Effector memory CD4-positive, alpha-beta T cell (primary cell): ENCODE data around the gene SLC2A1.
A peak's percentile ranks its signal among the peaks of the same experiment; 100 is the strongest.
"Not testable (repeated sequence)": the region's sequence is repeated elsewhere in the genome, so short reads cannot be mapped to it uniquely, and the experiment has no call there.

Source experiments
- DNase-seq, 3 donors: peaks; one replicate each; pipeline ENCODE4 v3.0.0-alpha.2; 2020
- H3K27ac ChIP-seq: 2 replicates; pipeline ENCODE4 v1.7.0; 2013; ENCODE audit warnings: mild to moderate bottlenecking, low read length, moderate library complexity; ENCODE audit not compliant: insufficient read depth, poor library complexity, severe bottlenecking
- H3K27me3 ChIP-seq: replicated peaks from 2 replicates; pipeline ENCODE4 v1.7.0; 2013; ENCODE audit warnings: mild to moderate bottlenecking, low read length; ENCODE audit not compliant: insufficient read depth, control insufficient read depth, poor library complexity, severe bottlenecking
- H3K36me3 ChIP-seq: 2 replicates; pipeline ENCODE4 v1.7.0; 2013; ENCODE audit warnings: mild to moderate bottlenecking, low read length, moderate library complexity; ENCODE audit not compliant: control insufficient read depth, insufficient read depth
- H3K4me1 ChIP-seq: 2 replicates; pipeline ENCODE4 v1.7.0; 2013; ENCODE audit warnings: low read length, mild to moderate bottlenecking; ENCODE audit not compliant: control insufficient read depth, insufficient read depth, poor library complexity, severe bottlenecking
- H3K4me3 ChIP-seq: 2 replicates; pipeline ENCODE4 v1.7.0; 2013; ENCODE audit warnings: low read length, low read depth, mild to moderate bottlenecking; ENCODE audit not compliant: insufficient read depth, poor library complexity, severe bottlenecking
- H3K9me3 ChIP-seq: 2 replicates; pipeline ENCODE4 v1.7.0; 2013; ENCODE audit warnings: mild to moderate bottlenecking, low read length, moderate library complexity; ENCODE audit not compliant: control insufficient read depth

Gene SLC2A1

GRCh38 chr1:42923367-42924081 lies 35.1 kb downstream of the SLC2A1 start:
- peak overlapping the region; percentile 81 for H3K4me3 ChIP-seq

DNA sequence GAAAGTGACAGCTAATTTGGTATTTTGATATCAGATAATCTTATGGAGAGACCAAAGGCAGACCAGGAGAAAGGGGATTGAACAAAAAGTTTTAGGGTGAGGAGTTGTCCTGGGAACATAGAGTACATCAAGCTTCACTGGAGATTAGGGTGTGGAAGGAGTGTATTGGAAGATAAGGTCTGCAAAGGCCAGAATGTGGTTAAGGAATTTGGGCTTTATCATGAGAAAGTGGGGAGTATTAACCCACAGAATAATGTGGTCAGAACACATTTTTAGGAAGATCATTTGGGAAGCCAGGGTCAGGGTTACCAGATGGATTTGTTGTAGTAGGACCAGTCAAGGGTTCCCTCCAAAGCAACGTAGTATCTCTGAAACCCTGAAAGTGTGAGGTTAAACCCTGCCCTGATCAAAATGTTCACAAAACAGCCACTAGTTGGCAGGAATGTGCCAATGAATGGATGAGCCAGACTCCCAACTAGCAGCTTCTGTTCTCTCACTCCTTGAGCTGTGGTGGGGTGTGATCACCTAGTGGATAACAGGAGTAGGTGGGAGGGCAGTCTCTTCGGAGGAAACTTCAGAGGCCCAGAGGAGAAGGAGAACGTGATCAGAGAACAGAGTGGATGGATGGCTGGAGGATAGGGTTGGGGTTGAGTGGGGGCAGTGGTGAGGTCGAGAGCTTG lies 35.8 kb downstream of the SLC2A1 start:
- no peak overlapping the region for H3K4me3 ChIP-seq
- H3K27ac ChIP-seq: peak overlapping the region; percentile 46
- peaks cover 18% of the 10 kb centered on the region for H3K4me1 ChIP-seq
- no peaks in the 10 kb centered on the region for H3K27me3 ChIP-seq
- no peaks in the 10 kb centered on the region for H3K9me3 ChIP-seq
- peaks cover 21% of the 10 kb centered on the region for H3K36me3 ChIP-seq
- peak in 1 of 3 donors; percentile 44 for DNase-seq

More at GRCh38 chr1:42923367-42924081, 35.1 kb downstream of the SLC2A1 start:
- no peaks in the 10 kb centered on the region for H3K27me3 ChIP-seq
- peak overlapping the region; percentile 87 for H3K27ac ChIP-seq
- peaks cover 28% of the 10 kb centered on the region for H3K36me3 ChIP-seq
- no peaks in the 10 kb centered on the region for H3K9me3 ChIP-seq
- DNase-seq: peak in 1 of 3 donors; percentile 18
- H3K4me1 ChIP-seq: peaks cover 18% of the 10 kb centered on the region

DNA sequence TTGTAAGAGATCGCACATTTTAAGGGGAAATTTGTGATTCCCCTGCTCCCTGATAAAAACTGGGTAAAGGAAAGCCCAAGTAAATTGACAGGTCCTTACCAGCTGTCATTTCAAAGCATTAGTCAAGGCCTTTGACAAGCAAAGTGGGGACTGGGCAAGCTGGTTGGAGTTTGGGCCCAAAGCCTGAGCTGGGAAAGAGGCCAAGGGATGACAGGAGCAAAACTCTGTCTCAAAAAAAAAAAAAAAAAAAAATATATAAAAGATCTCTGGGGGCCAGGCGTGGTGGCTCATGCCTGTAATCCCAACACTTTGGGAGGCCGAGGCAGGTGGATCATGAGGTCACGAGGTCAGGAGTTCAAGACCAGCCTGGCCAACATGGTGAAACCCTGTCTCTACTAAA lies 36.9 kb downstream of the SLC2A1 start:
- Histone ChIP-seq H3K4me1 (peaks cover 18% of the 10 kb centered on the region), H3K9me3 (no peaks in the 10 kb centered on the region), H3K4me3 (no peak overlapping the region), H3K27ac (no peak overlapping the region), H3K27me3 (no peaks in the 10 kb centered on the region), H3K36me3 (peaks cover 11% of the 10 kb centered on the region)
- no peak for DNase-seq

GRCh38 chr1:42919651-42920050 lies 39.0 kb downstream of the SLC2A1 start:
- not testable (repeated sequence) for H3K27me3 ChIP-seq, H3K27ac ChIP-seq, H3K36me3 ChIP-seq, H3K4me3 ChIP-seq, H3K9me3 ChIP-seq, H3K4me1 ChIP-seq, DNase-seq

DNA sequence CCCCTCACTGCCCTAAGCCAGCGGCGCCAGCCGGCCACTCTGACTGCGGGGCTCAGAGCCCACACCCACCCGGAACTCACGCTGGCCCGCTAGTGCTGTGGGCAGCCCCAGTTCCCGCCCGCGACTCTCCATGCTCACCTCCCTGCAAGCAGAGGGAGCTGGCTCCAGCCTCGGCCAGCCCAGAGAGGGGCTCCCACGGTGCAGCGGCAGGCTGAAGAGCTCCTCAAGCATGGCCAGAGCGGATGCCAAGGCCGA lies 41.5 kb downstream of the SLC2A1 start:
- Histone ChIP-seq H3K27ac (no peak overlapping the region), H3K27me3 (no peaks in the 10 kb centered on the region), H3K4me3 (no peak overlapping the region), H3K9me3 (no peaks in the 10 kb centered on the region), H3K4me1 (no peaks in the 10 kb centered on the region), H3K36me3 (no peaks in the 10 kb centered on the region)
- DNase-seq: no peak

GRCh38 chr1:42915456-42915855 lies 43.2 kb downstream of the SLC2A1 start:
- Histone ChIP-seq H3K27ac (no peak overlapping the region), H3K4me1 (no peaks in the 10 kb centered on the region), H3K36me3 (no peaks in the 10 kb centered on the region), H3K27me3 (no peaks in the 10 kb centered on the region), H3K9me3 (no peaks in the 10 kb centered on the region), H3K4me3 (no peak overlapping the region)
- DNase-seq: no peak

DNA sequence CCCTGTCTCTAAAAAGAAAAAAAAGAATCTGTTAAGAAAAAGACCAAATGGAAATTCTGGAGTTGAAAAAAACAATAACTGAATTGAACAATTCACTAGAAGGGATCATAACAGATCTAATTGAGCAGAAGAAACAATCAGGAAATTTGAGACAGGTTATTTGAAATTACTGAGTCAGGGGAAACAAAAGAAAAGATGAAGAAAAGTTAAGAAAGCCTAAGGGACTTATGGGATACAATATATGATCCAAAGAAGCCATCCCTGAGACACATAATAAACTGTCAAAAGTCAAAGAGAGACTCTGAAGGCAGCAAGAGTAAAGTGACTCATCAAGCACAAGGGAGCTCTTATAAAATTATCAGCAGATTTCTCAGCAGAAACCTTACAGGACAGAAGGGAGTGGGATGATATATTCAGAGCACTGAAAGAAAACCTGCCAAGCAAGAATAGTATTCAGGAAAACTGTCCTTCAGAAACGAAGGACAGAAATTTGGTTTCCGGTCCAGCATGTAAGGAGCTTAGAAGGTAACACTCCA lies 44.5 kb downstream of the SLC2A1 start:
- Histone ChIP-seq H3K4me1 (no peaks in the 10 kb centered on the region), H3K4me3 (no peak overlapping the region), H3K27me3 (no peaks in the 10 kb centered on the region), H3K36me3 (no peaks in the 10 kb centered on the region), H3K27ac (no peak overlapping the region), H3K9me3 (no peaks in the 10 kb centered on the region)
- no peak for DNase-seq

DNA sequence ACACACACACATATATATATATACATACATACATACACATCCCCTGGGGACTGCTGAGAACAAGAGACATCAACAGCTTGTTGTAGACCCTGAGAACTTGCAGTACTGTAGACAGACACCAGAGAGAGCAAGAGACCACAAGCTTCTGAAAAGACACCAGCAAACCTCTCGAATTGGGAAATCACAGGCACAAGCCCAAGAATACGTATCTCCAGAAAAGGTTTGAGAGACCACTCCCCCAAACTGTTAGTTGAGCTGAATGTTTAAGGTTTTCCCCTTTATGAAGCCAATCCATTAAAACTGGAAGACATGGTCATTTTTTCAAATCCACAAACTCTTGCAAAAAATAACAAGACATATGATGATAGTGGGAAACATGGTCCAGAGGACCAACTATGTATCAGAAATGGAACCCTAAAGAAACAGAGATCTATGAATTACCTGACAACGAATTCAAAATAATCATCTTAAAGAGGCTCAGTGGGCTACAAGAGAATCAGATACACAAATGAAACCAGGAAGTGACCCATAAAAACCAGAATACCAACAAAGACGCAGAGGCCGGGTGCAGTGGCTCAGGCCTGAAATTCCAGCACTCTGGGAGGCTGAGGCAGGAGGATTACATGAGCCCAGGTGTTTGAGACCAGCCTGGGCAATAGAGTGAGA lies 45.1 kb downstream of the SLC2A1 start:
- Histone ChIP-seq H3K4me1 (no peaks in the 10 kb centered on the region), H3K4me3 (no peak overlapping the region), H3K36me3 (no peaks in the 10 kb centered on the region), H3K27me3 (no peaks in the 10 kb centered on the region), H3K9me3 (no peaks in the 10 kb centered on the region), H3K27ac (no peak overlapping the region)
- peak in 2 of 3 donors; percentile 23 to 60 for DNase-seq

DNA sequence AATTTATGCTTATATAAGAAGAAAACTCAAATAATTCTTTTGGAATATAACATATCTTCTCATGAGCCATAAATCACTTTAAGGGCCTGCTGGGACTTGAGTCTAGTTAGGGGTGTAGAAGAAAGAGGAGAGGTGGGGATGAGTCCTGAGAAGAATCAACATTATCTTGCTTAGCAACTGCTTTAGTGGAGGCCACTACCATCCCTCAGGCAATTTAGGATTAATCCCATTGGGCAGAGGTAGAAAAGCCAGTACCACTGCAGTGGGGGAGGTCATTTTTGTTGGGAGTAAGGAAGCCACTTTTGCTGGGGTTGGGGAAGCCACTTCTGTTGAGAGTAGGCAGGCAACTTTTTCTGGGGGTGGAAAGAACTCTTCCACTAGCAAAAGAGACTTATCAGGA lies 47.7 kb downstream of the SLC2A1 start:
- H3K27me3 ChIP-seq: no peaks in the 10 kb centered on the region
- DNase-seq: no peak
- no peaks in the 10 kb centered on the region for H3K4me1 ChIP-seq
- no peak overlapping the region for H3K4me3 ChIP-seq
- no peaks in the 10 kb centered on the region for H3K36me3 ChIP-seq
- H3K9me3 ChIP-seq: no peaks in the 10 kb centered on the region
- no peak overlapping the region for H3K27ac ChIP-seq

GRCh38 chr1:42908046-42908445 lies 50.6 kb downstream of the SLC2A1 start:
- H3K27ac ChIP-seq: no peak overlapping the region
- no peaks in the 10 kb centered on the region for H3K4me1 ChIP-seq
- H3K9me3 ChIP-seq: no peaks in the 10 kb centered on the region
- no peaks in the 10 kb centered on the region for H3K36me3 ChIP-seq
- no peaks in the 10 kb centered on the region for H3K27me3 ChIP-seq
- DNase-seq: no peak
- no peak overlapping the region for H3K4me3 ChIP-seq
